ENCODE measurements around the gene GTF2E1. TPM values are rescaled to one million over a fixed set of nuclear protein-coding genes. Genes with fewer than 3 reads are reported as not detected.
A peak's percentile ranks its signal among the peaks of the same experiment; 100 is the strongest.

Gene GTF2E1
- total RNA-seq, 1 experiment from 2014 or later, result 21.5 TPM

- DNase-seq (ENCODE audit: low read depth, low spot score) (no peak), ATAC-seq (no peak)
- no peaks in the 10 kb centered on the region for H3K9me2 ChIP-seq (ENCODE audit: insufficient read depth)
- BruUV-seq (replicated peaks), result no TSS peak
- RAD21 ChIA-PET (ENCODE audit: low non-redundant PET in 1 of 2, low total read pairs in 2 of 2, uncharacterized antibody in 2 of 2, unreplicated experiment in 2 of 2), result no interaction called here
- POLR2A ChIA-PET, result interaction anchor here (2.0 kb wide), 1 partner anchor 15 kb away, joined by 9 read pairs; no protein-coding TSS in a partner anchor
- no peaks in the 10 kb centered on the region for H3K79me2 ChIP-seq (ENCODE audit: insufficient read depth, low read length)
- H3K4me1 ChIP-seq (ENCODE audit: control insufficient read depth in 1 of 2, insufficient read depth in 2 of 2, low read length in 2 of 2), result peaks cover 7 to 9% of the 10 kb centered on the region in 2 experiments; a peak in 3 of 4 replicates
- H3K4me2 ChIP-seq (ENCODE audit: low read length), result peak overlapping the region; percentile 44
- H3K27me3 ChIP-seq (ENCODE audit: insufficient read depth, low read length), result no peaks in the 10 kb centered on the region
- H3K27ac ChIP-seq (ENCODE audit: low read depth, low read length), result no peak overlapping the region
- TF ChIP-seq FOSL1 (IDR thresholded peaks at IDR 0.05; ENCODE audit: low read depth), result peak; percentile 25; the same call in 1 of the 2 replicates
- no peak for TF ChIP-seq EGR1 (IDR thresholded peaks at IDR 0.05; ENCODE audit: low read depth)
- TF ChIP-seq JUND (IDR thresholded peaks at IDR 0.05), result no peak
- TF ChIP-seq ZBTB33 (IDR thresholded peaks at IDR 0.05; ENCODE audit: extremely low read depth, insufficient replicate concordance, low read length), result no peak
- no peak for TF ChIP-seq MAX (IDR thresholded peaks at IDR 0.05)
- TF ChIP-seq SRF (IDR thresholded peaks at IDR 0.05; ENCODE audit: low read depth), result 0 out of 2 replicates have a peak, but pooled peaks have one; percentile 18
- no peak for TF ChIP-seq ZNF274 (IDR thresholded peaks at IDR 0.05; ENCODE audit: low read depth, low read length)
- H3K9ac ChIP-seq (ENCODE audit: low read length), result 0 out of 2 replicates have a peak overlapping the region, but pooled peaks have one; percentile 22
- intact Hi-C loops (cut with micrococcal nuclease), result no loop called here
- CTCF ChIA-PET, result no interaction called here
- no peaks in the 10 kb centered on the region for H4K20me1 ChIP-seq (ENCODE audit: insufficient read depth)
- no peak overlapping the region for H2AFZ ChIP-seq (ENCODE audit: low read depth, low read length, poor library complexity, severe bottlenecking)
- no peaks in the 10 kb centered on the region for H3K9me3 ChIP-seq (ENCODE audit: control insufficient read depth in 1 of 2, insufficient read depth in 1 of 2, low read depth in 1 of 2, low read length in 2 of 2)
- H3K36me3 ChIP-seq (ENCODE audit: control insufficient read depth in 1 of 2, insufficient read depth in 2 of 2, low read length in 2 of 2), result peaks cover 0 to 5% of the 10 kb centered on the region in 2 experiments; a peak in 1 of 4 replicates
- no peak overlapping the region for H3K4me3 ChIP-seq (replicated peaks in 1 of 2; ENCODE audit: low read depth in 1 of 2, low read length in 2 of 2)
Observed at GRCh38 chr3:120693439-120694171, 48.9 kb upstream of the GTF2E1 start.
